ENCODE data around the gene ASF1A. TPM values are rescaled to one million over a fixed set of nuclear protein-coding genes. Genes with fewer than 3 reads are reported as not detected.

Gene ASF1A
- total and polyA plus RNA-seq, 2 of the 13 experiments (the other 11 are each of a cell fraction or from before 2014, with no cell fraction given): 14.5 to 49.9 TPM

GRCh38 chr6:118889163-118889562 lies 4.8 kb upstream of the ASF1A start:
- in situ Hi-C loops (cut with HindIII; ENCODE audit: extremely low pct_ligation_motif_present, low pct_unique_long_range_greater_than_20kb) (no loop called here), intact Hi-C loops (cut with micrococcal nuclease; ENCODE audit: unreplicated experiment) (no loop called here)
- H3K9ac ChIP-seq (ENCODE audit: insufficient read depth, low read depth, low read length): no peak overlapping the region
- ChIA-PET POLR2A (no interaction called here), CTCF (ENCODE audit: low intra/inter-chr PET ratio, low total read pairs) (no interaction called here)
- ATAC-seq (no peak), DNase-seq (ENCODE audit: low spot score) (no peak), FAIRE-seq (no peak)
- no TSS peak for BruUV-seq (replicated peaks)
- H3K36me3 ChIP-seq (replicated peaks in 1 of 2; ENCODE audit: control insufficient read depth in 1 of 2, insufficient read depth in 2 of 2, low read length in 2 of 2): no peaks in the 10 kb centered on the region
- H3K27ac ChIP-seq (ENCODE audit: extremely low read length, insufficient read depth, low read length): no peak overlapping the region
- no peak overlapping the region for H3K4me2 ChIP-seq (ENCODE audit: low read depth, low read length)
- H2AFZ ChIP-seq (ENCODE audit: low read length): no peak overlapping the region
- H3K4me3 ChIP-seq (replicated peaks in 1 of 3; ENCODE audit: insufficient read depth in 1 of 3, low read depth in 2 of 3, low read length in 3 of 3): no peak overlapping the region
- H3K27me3 ChIP-seq (ENCODE audit: control insufficient read depth in 1 of 2, insufficient read depth in 2 of 2, low read length in 2 of 2): no peaks in the 10 kb centered on the region
- H3K4me1 ChIP-seq (ENCODE audit: insufficient read depth, low read length): peaks cover 18% of the 10 kb centered on the region
- no peak for TF ChIP-seq GATAD1 (CRISPR knock-in tag; IDR thresholded peaks at IDR 0.05)
- TF ChIP-seq MEIS1 (CRISPR knock-in tag; IDR thresholded peaks at IDR 0.05; ENCODE audit: borderline replicate concordance): no peak
- no peak for TF ChIP-seq ZNF616 (CRISPR knock-in tag; IDR thresholded peaks at IDR 0.05; ENCODE audit: low read depth)
- no peak for TF ChIP-seq ZNF354B (CRISPR knock-in tag; IDR thresholded peaks at IDR 0.05)
- TF ChIP-seq ZNF350 (CRISPR knock-in tag; IDR thresholded peaks at IDR 0.05; ENCODE audit: borderline replicate concordance, low read depth): no peak
- no peak for TF ChIP-seq ZNF550 (CRISPR knock-in tag; IDR thresholded peaks at IDR 0.05; ENCODE audit: borderline replicate concordance)
- TF ChIP-seq ZNF264 (CRISPR knock-in tag; IDR thresholded peaks at IDR 0.05): no peak
- no peak for TF ChIP-seq ZNF260 (CRISPR knock-in tag; IDR thresholded peaks at IDR 0.05; ENCODE audit: borderline replicate concordance, low read depth)
- no peaks in the 10 kb centered on the region for H3K9me3 ChIP-seq (ENCODE audit: low read length)
- H3K79me2 ChIP-seq (ENCODE audit: insufficient read depth, low read length): peaks cover 6% of the 10 kb centered on the region
- H4K20me1 ChIP-seq (ENCODE audit: insufficient read depth, low read length): no peaks in the 10 kb centered on the region
- 97% methylated on average over 4 of the region's 4 CpGs for WGBS (ENCODE audit: low lambda C conversion rate)

- no TSS peak for BruUV-seq (replicated peaks)
- CTCF ChIA-PET (ENCODE audit: low intra/inter-chr PET ratio, low total read pairs): no interaction called here
- intact Hi-C loops (cut with micrococcal nuclease; ENCODE audit: unreplicated experiment) (loop anchor here (10.0 kb wide), 1 partner anchor 374 kb away; no protein-coding TSS in a partner anchor), in situ Hi-C loops (cut with HindIII; ENCODE audit: extremely low pct_ligation_motif_present, low pct_unique_long_range_greater_than_20kb) (no loop called here)
- H3K9me3 ChIP-seq (ENCODE audit: low read length): no peaks in the 10 kb centered on the region
- H4K20me1 ChIP-seq (ENCODE audit: insufficient read depth, low read length): no peaks in the 10 kb centered on the region
- H3K27ac ChIP-seq (ENCODE audit: extremely low read length, insufficient read depth, low read length): no peak overlapping the region
- ATAC-seq: no peak
- no peak overlapping the region for H3K4me3 ChIP-seq (replicated peaks in 1 of 3; ENCODE audit: insufficient read depth in 1 of 3, low read depth in 2 of 3, low read length in 3 of 3)
- DNase-seq (ENCODE audit: low spot score): no peak
- H3K9ac ChIP-seq (ENCODE audit: insufficient read depth, low read depth, low read length): no peak overlapping the region
- WGBS (ENCODE audit: low lambda C conversion rate): 98% methylated on average over 5 of the region's 5 CpGs
- no peaks in the 10 kb centered on the region for H3K36me3 ChIP-seq (replicated peaks in 1 of 2; ENCODE audit: control insufficient read depth in 1 of 2, insufficient read depth in 2 of 2, low read length in 2 of 2)
- peaks cover 21% of the 10 kb centered on the region for H3K4me1 ChIP-seq (ENCODE audit: insufficient read depth, low read length)
- H3K4me2 ChIP-seq (ENCODE audit: low read depth, low read length): no peak overlapping the region
- H3K79me2 ChIP-seq (ENCODE audit: insufficient read depth, low read length): peaks cover 25% of the 10 kb centered on the region
- no peak overlapping the region for H2AFZ ChIP-seq (ENCODE audit: low read length)
- POLR2A ChIA-PET: no interaction called here
- FAIRE-seq: no peak
- no peaks in the 10 kb centered on the region; a peak in 1 of 5 replicates for H3K27me3 ChIP-seq (ENCODE audit: control insufficient read depth in 1 of 2, insufficient read depth in 2 of 2, low read length in 2 of 2)
- TF ChIP-seq ZSCAN31 (CRISPR knock-in tag; IDR thresholded peaks at IDR 0.05; ENCODE audit: low read depth) (no peak), SALL2 (CRISPR knock-in tag; IDR thresholded peaks at IDR 0.05) (no peak), HOXA9 (CRISPR knock-in tag; IDR thresholded peaks at IDR 0.05; ENCODE audit: borderline replicate concordance) (no peak), RBM39 (IDR thresholded peaks at IDR 0.05; ENCODE audit: low read depth, low read length, poor library complexity, severe bottlenecking) (no peak), FOSL2 (CRISPR knock-in tag; IDR thresholded peaks at IDR 0.05) (no peak), MXD3 (CRISPR knock-in tag; IDR thresholded peaks at IDR 0.05) (no peak), SMARCC2 (IDR thresholded peaks at IDR 0.05) (no peak), ZNF562 (CRISPR knock-in tag; IDR thresholded peaks at IDR 0.05; ENCODE audit: borderline replicate concordance) (no peak), DBP (CRISPR knock-in tag; IDR thresholded peaks at IDR 0.05; ENCODE audit: not compliant biosample characterization) (no peak), IRX3 (CRISPR knock-in tag; IDR thresholded peaks at IDR 0.05; ENCODE audit: borderline replicate concordance, low read depth) (no peak), ZNF879 (CRISPR knock-in tag; IDR thresholded peaks at IDR 0.05) (no peak)
These were observed 2.8 kb upstream of the ASF1A start for GRCh38 chr6:118890997-118891790.
